Measurements from ENCODE around the gene ARHGDIG.

DNA sequence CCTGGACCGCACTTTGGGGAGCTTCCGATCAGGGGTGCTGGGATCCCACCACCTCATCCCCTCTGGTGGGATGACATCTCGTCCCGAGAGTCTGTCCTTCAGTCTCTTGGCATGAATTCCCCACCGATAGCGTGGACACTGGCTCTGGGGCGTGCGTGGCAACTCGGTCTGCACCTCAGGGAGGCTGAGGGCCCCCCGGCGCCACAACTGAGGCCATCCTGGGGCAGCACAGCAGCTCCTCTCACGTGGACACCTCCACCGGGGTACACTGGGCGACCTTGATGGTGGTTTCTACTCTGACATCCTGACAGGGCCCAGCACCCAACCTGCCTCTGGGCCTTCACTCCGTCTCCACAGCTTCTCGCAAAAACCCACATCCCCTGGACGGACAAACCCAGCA lies 11.1 kb downstream of the ARHGDIG start:
- TF ChIP-seq, protein P1, sequence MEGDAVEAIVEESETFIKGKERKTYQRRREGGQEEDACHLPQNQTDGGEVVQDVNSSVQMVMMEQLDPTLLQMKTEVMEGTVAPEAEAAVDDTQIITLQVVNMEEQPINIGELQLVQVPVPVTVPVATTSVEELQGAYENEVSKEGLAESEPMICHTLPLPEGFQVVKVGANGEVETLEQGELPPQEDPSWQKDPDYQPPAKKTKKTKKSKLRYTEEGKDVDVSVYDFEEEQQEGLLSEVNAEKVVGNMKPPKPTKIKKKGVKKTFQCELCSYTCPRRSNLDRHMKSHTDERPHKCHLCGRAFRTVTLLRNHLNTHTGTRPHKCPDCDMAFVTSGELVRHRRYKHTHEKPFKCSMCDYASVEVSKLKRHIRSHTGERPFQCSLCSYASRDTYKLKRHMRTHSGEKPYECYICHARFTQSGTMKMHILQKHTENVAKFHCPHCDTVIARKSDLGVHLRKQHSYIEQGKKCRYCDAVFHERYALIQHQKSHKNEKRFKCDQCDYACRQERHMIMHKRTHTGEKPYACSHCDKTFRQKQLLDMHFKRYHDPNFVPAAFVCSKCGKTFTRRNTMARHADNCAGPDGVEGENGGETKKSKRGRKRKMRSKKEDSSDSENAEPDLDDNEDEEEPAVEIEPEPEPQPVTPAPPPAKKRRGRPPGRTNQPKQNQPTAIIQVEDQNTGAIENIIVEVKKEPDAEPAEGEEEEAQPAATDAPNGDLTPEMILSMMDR (conservative IDR thresholded peaks at IDR 0.05; ENCODE audit: low read depth, low read length), result no peak
- TF ChIP-seq CEBPB (IDR thresholded peaks at IDR 0.05; ENCODE audit: low read depth, low read length) (no peak), RAD21 (IDR thresholded peaks at IDR 0.05; ENCODE audit: low read length) (no peak), RCOR1 (IDR thresholded peaks at IDR 0.05; ENCODE audit: insufficient replicate concordance, low read length) (no peak), POLR2A (IDR thresholded peaks at IDR 0.05; ENCODE audit: low read depth, low read length) (no peak), SMC3 (IDR thresholded peaks at IDR 0.05; ENCODE audit: low read depth, low read length) (no peak), MXI1 (IDR thresholded peaks at IDR 0.05; ENCODE audit: borderline replicate concordance, low read depth, low read length) (no peak)
- TF ChIP-seq, protein P2, sequence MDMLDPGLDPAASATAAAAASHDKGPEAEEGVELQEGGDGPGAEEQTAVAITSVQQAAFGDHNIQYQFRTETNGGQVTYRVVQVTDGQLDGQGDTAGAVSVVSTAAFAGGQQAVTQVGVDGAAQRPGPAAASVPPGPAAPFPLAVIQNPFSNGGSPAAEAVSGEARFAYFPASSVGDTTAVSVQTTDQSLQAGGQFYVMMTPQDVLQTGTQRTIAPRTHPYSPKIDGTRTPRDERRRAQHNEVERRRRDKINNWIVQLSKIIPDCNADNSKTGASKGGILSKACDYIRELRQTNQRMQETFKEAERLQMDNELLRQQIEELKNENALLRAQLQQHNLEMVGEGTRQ (IDR thresholded peaks at IDR 0.05; ENCODE audit: low read depth, low read length), result no peak
